ENCODE data around the gene RHOBTB1.

DNA sequence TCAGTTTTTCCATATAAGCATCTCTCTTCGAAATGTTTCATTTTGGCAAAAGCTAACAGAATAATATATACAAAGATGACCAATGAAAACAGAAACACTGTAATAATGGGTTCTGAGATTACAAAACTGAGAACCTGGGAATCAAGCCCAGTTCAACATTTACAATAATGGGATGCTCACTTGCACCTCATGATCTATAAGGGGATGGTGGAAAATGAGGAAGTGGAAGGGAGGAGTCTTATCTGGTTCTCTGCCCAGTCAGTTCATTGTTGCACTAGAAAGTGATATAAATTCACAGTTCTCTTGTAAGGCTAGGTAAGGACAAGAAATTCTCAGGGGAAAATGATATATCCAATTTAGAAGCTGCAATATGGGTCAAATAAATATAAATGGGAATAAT lies 31.7 kb upstream of the RHOBTB1 start:
- TF ChIP-seq, protein P1, sequence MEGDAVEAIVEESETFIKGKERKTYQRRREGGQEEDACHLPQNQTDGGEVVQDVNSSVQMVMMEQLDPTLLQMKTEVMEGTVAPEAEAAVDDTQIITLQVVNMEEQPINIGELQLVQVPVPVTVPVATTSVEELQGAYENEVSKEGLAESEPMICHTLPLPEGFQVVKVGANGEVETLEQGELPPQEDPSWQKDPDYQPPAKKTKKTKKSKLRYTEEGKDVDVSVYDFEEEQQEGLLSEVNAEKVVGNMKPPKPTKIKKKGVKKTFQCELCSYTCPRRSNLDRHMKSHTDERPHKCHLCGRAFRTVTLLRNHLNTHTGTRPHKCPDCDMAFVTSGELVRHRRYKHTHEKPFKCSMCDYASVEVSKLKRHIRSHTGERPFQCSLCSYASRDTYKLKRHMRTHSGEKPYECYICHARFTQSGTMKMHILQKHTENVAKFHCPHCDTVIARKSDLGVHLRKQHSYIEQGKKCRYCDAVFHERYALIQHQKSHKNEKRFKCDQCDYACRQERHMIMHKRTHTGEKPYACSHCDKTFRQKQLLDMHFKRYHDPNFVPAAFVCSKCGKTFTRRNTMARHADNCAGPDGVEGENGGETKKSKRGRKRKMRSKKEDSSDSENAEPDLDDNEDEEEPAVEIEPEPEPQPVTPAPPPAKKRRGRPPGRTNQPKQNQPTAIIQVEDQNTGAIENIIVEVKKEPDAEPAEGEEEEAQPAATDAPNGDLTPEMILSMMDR (IDR thresholded peaks at IDR 0.05) = no peak
- TF ChIP-seq POLR2A (IDR thresholded peaks at IDR 0.05) = no peak
